ENCODE measurements around the gene PHTF2.

DNA sequence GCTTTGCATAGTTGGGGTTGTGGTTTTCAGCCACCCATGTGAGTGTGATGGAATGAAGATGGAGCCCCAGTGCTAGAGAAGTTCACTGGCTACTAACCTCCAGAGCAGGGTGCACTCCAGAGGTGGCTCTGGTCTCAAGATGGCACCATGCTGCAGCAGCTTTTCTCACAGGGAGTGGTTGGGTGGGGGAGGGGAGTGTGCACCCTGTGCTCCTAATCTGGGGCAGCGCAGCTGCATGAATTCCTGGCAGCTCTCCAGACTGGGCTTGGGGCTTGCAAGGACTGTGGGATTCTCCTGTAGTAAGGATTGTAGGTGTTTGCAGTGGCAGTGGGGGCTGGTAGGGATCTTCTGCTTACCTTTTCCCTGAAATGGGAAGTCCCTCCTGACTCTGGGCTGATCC lies 23.7 kb downstream of the PHTF2 start:
- TF ChIP-seq, protein P1, sequence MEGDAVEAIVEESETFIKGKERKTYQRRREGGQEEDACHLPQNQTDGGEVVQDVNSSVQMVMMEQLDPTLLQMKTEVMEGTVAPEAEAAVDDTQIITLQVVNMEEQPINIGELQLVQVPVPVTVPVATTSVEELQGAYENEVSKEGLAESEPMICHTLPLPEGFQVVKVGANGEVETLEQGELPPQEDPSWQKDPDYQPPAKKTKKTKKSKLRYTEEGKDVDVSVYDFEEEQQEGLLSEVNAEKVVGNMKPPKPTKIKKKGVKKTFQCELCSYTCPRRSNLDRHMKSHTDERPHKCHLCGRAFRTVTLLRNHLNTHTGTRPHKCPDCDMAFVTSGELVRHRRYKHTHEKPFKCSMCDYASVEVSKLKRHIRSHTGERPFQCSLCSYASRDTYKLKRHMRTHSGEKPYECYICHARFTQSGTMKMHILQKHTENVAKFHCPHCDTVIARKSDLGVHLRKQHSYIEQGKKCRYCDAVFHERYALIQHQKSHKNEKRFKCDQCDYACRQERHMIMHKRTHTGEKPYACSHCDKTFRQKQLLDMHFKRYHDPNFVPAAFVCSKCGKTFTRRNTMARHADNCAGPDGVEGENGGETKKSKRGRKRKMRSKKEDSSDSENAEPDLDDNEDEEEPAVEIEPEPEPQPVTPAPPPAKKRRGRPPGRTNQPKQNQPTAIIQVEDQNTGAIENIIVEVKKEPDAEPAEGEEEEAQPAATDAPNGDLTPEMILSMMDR (IDR thresholded peaks at IDR 0.05) = no peak
- TF ChIP-seq POLR2A (IDR thresholded peaks at IDR 0.05) = no peak

All from Peyer's patch (tissue), 4 donors.